H1 (cell line): ENCODE data around the gene EPHB1. TPM values are rescaled to one million over a fixed set of nuclear protein-coding genes. Genes with fewer than 3 reads are reported as not detected.
A peak's percentile ranks its signal among the peaks of the same experiment; 100 is the strongest.

Experiments used
- CTCF ChIA-PET: fragments of 300-600 bp; sonication (Branson Sonifier 250); formaldehyde crosslinking; loops from one replicate; lab custom pipeline; 2021; ENCODE audit not compliant: partially characterized antibody; lab: Charles Lee
- POLR2A ChIA-PET: fragments of 300-600 bp; sonication (Branson Sonifier 250); formaldehyde crosslinking; loops from one replicate; lab custom pipeline; 2021; ENCODE audit warnings: inconsistent platforms; ENCODE audit not compliant: partially characterized antibody; lab: Charles Lee
- DNase-seq, 2 experiments: peaks; one replicate each; pipeline versions ENCODE4 v3.0.0 to v3.0.0-alpha.2; 2010 to 2022; ENCODE audit warnings: low spot score in 2 of 2, low read depth in 1 of 2, mixed read lengths in 1 of 2
- FAIRE-seq: peaks from 2 replicates; lab custom pipeline; 2011; peaks lifted over from hg19 to GRCh38; lab: Jason Lieb, UNC
- H2AFZ ChIP-seq: 2 replicates; pipeline ENCODE4 v1.8.1; 2012; ENCODE audit warnings: low read length, inconsistent platforms
- H2AK5ac ChIP-seq: 2 replicates; pipeline ENCODE4 v1.6.1; 2013; ENCODE audit warnings: low read depth, low read length
- H2BK120ac ChIP-seq: replicated peaks from 2 replicates; pipeline ENCODE3; 2013; ENCODE audit warnings: low read depth, low read length, inconsistent platforms
- H2BK12ac ChIP-seq: 2 replicates; pipeline ENCODE4 v1.6.1; 2013; ENCODE audit warnings: low read depth, low read length
- H2BK15ac ChIP-seq: 2 replicates; pipeline ENCODE4 v1.6.1; 2013; ENCODE audit warnings: low read length
- H2BK20ac ChIP-seq: 2 replicates; pipeline ENCODE4 v1.6.1; 2013; ENCODE audit warnings: low read length
- H2BK5ac ChIP-seq: 2 replicates; pipeline ENCODE4 v1.6.1; 2013; ENCODE audit warnings: low read depth, low read length
- H3K14ac ChIP-seq: 2 replicates; pipeline ENCODE4 v1.6.1; 2013; ENCODE audit warnings: inconsistent platforms; ENCODE audit not compliant: insufficient read length
- H3K18ac ChIP-seq: 2 replicates; pipeline ENCODE4 v1.6.1; 2013; ENCODE audit warnings: low read length; ENCODE audit errors: extremely low read depth
- H3K23ac ChIP-seq: 2 replicates; pipeline ENCODE4 v1.6.1; 2013; ENCODE audit warnings: inconsistent platforms; ENCODE audit not compliant: insufficient read length
- H3K23me2 ChIP-seq: 2 replicates; pipeline ENCODE4 v1.6.1; 2013; ENCODE audit warnings: low read depth, low read length
- H3K27ac ChIP-seq: 2 replicates; pipeline ENCODE4 v1.6.1; 2011; ENCODE audit warnings: low read depth, low read length, inconsistent platforms
- H3K27me3 ChIP-seq, 4 experiments: replicated peaks in 1 of 4; 1 replicate in 1 of 4; 2 replicates in 3 of 4; pipeline versions ENCODE4 v1.6.1 to v1.8.1; 2011 to 2013; ENCODE audit warnings: low read length in 3 of 4, mild to moderate bottlenecking in 3 of 4, inconsistent platforms in 2 of 4, mixed read lengths in 2 of 4, moderate library complexity in 1 of 4; ENCODE audit not compliant: control insufficient read depth in 3 of 4, insufficient read depth in 3 of 4; ENCODE audit errors: extremely low read depth in 1 of 4
- H3K36me3 ChIP-seq, 4 experiments: 2 replicates each; pipeline versions ENCODE4 v1.6.1 to v1.8.1; 2011 to 2013; ENCODE audit warnings: mild to moderate bottlenecking in 4 of 4, low read length in 3 of 4, moderate library complexity in 2 of 4, control low read depth in 1 of 4, inconsistent platforms in 1 of 4; ENCODE audit not compliant: insufficient read depth in 4 of 4, control insufficient read depth in 2 of 4
- H3K4ac ChIP-seq: replicated peaks from 2 replicates; pipeline ENCODE3; 2013; ENCODE audit warnings: low read length, low read depth, mixed read lengths, inconsistent platforms; ENCODE audit not compliant: insufficient read length
- H3K4me1 ChIP-seq, 4 experiments: replicated peaks in 1 of 4; 1 replicate in 1 of 4; 2 replicates in 3 of 4; pipeline versions ENCODE4 v1.6.1 to v1.8.1; 2011 to 2013; ENCODE audit warnings: low read length in 3 of 4, inconsistent platforms in 2 of 4, mixed read lengths in 1 of 4; ENCODE audit not compliant: insufficient read depth in 4 of 4, control insufficient read depth in 3 of 4
- H3K4me2 ChIP-seq, 2 experiments: 2 replicates each; pipeline versions ENCODE4 v1.6.1 to v1.8.1; 2011 to 2013; ENCODE audit warnings: low read depth in 2 of 2, low read length in 2 of 2, control low read depth in 1 of 2, inconsistent platforms in 1 of 2, mild to moderate bottlenecking in 1 of 2; ENCODE audit not compliant: insufficient read depth in 1 of 2
- H3K4me3 ChIP-seq, 4 experiments: fragments of 200-600, 300-600 bp in 1 of 4; sonication (generic), shearing (Covaris generic), sonication (Bioruptor Twin) in 1 of 4; 2 replicates each; pipeline versions ENCODE4 v1.5.1 to v1.8.1; 2011 to 2016; ENCODE audit warnings: low read length in 4 of 4, low read depth in 3 of 4, control low read depth in 2 of 4, inconsistent platforms in 2 of 4, mild to moderate bottlenecking in 2 of 4, mixed read lengths in 1 of 4, moderate library complexity in 1 of 4; ENCODE audit not compliant: insufficient read depth in 2 of 4; ENCODE audit errors: extremely low read depth in 1 of 4
- H3K56ac ChIP-seq: replicated peaks from 2 replicates; pipeline ENCODE3; 2013; ENCODE audit warnings: low read depth, mild to moderate bottlenecking, mixed read lengths, low read length, inconsistent platforms; ENCODE audit not compliant: insufficient read length
- H3K79me1 ChIP-seq: 2 replicates; pipeline ENCODE4 v1.6.1; 2013; ENCODE audit warnings: low read depth, low read length, control low read depth
- H3K79me2 ChIP-seq, 2 experiments: 2 replicates each; pipeline versions ENCODE4 v1.6.1 to v1.8.1; 2012 to 2013; ENCODE audit warnings: low read length in 2 of 2, mild to moderate bottlenecking in 2 of 2, inconsistent platforms in 1 of 2; ENCODE audit not compliant: insufficient read depth in 2 of 2, control insufficient read depth in 1 of 2
- H3K9ac ChIP-seq, 4 experiments: replicated peaks in 1 of 4; 1 replicate in 1 of 4; 2 replicates in 3 of 4; pipeline versions ENCODE4 v1.6.1 to v1.8.1; 2011 to 2013; ENCODE audit warnings: low read depth in 3 of 4, low read length in 3 of 4, control low read depth in 2 of 4, mild to moderate bottlenecking in 2 of 4, moderate library complexity in 2 of 4, inconsistent platforms in 1 of 4; ENCODE audit errors: extremely low read depth in 1 of 4
- H3K9me3 ChIP-seq, 2 experiments: 2 replicates each; pipeline versions ENCODE4 v1.6.1 to v1.8.1; 2012 to 2013; ENCODE audit warnings: mild to moderate bottlenecking in 2 of 2, moderate library complexity in 2 of 2, control low read depth in 1 of 2, inconsistent platforms in 1 of 2, low read depth in 1 of 2, low read length in 1 of 2, mixed read lengths in 1 of 2; ENCODE audit not compliant: insufficient read depth in 2 of 2
- H4K20me1 ChIP-seq, 2 experiments: replicated peaks in 1 of 2; 2 replicates each; pipeline versions ENCODE3 to v1.8.1; 2011 to 2013; ENCODE audit warnings: inconsistent platforms in 2 of 2, low read length in 2 of 2, mild to moderate bottlenecking in 1 of 2; ENCODE audit not compliant: insufficient read depth in 2 of 2, control insufficient read depth in 1 of 2
- H4K5ac ChIP-seq: 2 replicates; pipeline ENCODE4 v1.6.1; 2013; ENCODE audit warnings: low read length, low read depth, mixed read lengths, inconsistent platforms; ENCODE audit not compliant: insufficient read length
- H4K8ac ChIP-seq: 2 replicates; pipeline ENCODE4 v1.8.0; 2013; ENCODE audit warnings: mild to moderate bottlenecking, moderate library complexity, low read length, inconsistent platforms; ENCODE audit not compliant: insufficient read depth; ENCODE audit errors: extremely low read depth
- H4K91ac ChIP-seq: replicated peaks from 2 replicates; pipeline ENCODE3; 2013; ENCODE audit warnings: low read length, mixed read lengths, inconsistent platforms; ENCODE audit not compliant: insufficient read length
- CBX5 ChIP-seq: fragments of 300-800, 300-1000 bp; sonication (generic); IDR thresholded peaks from 2 replicates; pipeline ENCODE4 v1.7.1; 2016; ENCODE audit warnings: antibody characterized with exemption, low read length, low read depth
- CREB1 ChIP-seq: IDR thresholded peaks from 2 replicates; pipeline ENCODE4 v1.6.1; 2012; ENCODE audit warnings: inconsistent platforms
- EGR1 ChIP-seq: IDR thresholded peaks from 2 replicates; pipeline ENCODE4 v1.6.1; 2011; ENCODE audit warnings: low read depth, low read length, borderline replicate concordance
- HDAC2 ChIP-seq, 2 experiments: fragments of 300-600 bp in 1 of 2; sonication (generic) in 1 of 2; IDR thresholded peaks; 2 replicates each; pipeline ENCODE4 v1.6.1; 2011 to 2012; ENCODE audit warnings: low read depth in 2 of 2, low read length in 2 of 2, mild to moderate bottlenecking in 2 of 2, moderate library complexity in 2 of 2, borderline replicate concordance in 1 of 2, inconsistent platforms in 1 of 2
- KDM1A ChIP-seq: fragments of 200-600, 300-600 bp; sonication (generic); IDR thresholded peaks from 2 replicates; pipeline ENCODE4 v1.7.1; 2016; ENCODE audit warnings: mild to moderate bottlenecking, low read length, borderline replicate concordance
- RBBP5 ChIP-seq: IDR thresholded peaks from 2 replicates; pipeline ENCODE4 v1.7.1; 2012; ENCODE audit warnings: low read depth, mild to moderate bottlenecking, inconsistent platforms, low read length, moderate library complexity, borderline replicate concordance
- SAP30 ChIP-seq: fragments of 300-600 bp; sonication (generic); IDR thresholded peaks from 2 replicates; pipeline ENCODE4 v1.7.1; 2012; ENCODE audit warnings: low read length, moderate library complexity, mild to moderate bottlenecking, inconsistent platforms; ENCODE audit not compliant: insufficient read depth, insufficient replicate concordance
- SP1 ChIP-seq: IDR thresholded peaks from 2 replicates; pipeline ENCODE4 v1.6.1; 2011; ENCODE audit warnings: low read depth, low read length
- SP4 ChIP-seq: IDR thresholded peaks from 2 replicates; pipeline ENCODE4 v1.6.1; 2012; ENCODE audit warnings: low read length, inconsistent platforms
- YY1 ChIP-seq: IDR thresholded peaks from 2 replicates; pipeline ENCODE4 v1.6.1; 2011; ENCODE audit warnings: low read depth, mild to moderate bottlenecking, low read length
- WGBS, 2 experiments: shearing (Covaris generic) in 1 of 2; methylation state at CpG; one replicate each; pipeline versions ENCODE4 v1.1.6 to v1.1.7; 2013 to 2015; ENCODE audit warnings: low lambda C conversion rate in 2 of 2, mixed read lengths in 2 of 2, inconsistent platforms in 1 of 2, low coverage in 1 of 2, missing lambda C conversion rate in 1 of 2; ENCODE audit not compliant: insufficient replicate concordance in 2 of 2, insufficient coverage in 1 of 2, insufficient read length in 1 of 2; ENCODE audit errors: extremely low coverage in 1 of 2, missing lambda C conversion rate in 1 of 2; 5-methylcytosine and 5-hydroxymethylcytosine counted together
- polyA plus RNA-seq, 7 experiments: library from polyadenylated mRNA; depleted of rRNA in 3 of 7; stranded (reverse) in 5 of 7; unstranded in 2 of 7; fragments of >200 nt in 5 of 7; fragments of 200-250 nt in 2 of 7; gene quantifications; 1 replicate in 5 of 7; 2 replicates in 1 of 7; 4 replicates in 1 of 7; pipeline versions ENCODE4 v1.2.1 to v1.2.3, GENCODE V29; 2011 to 2013; ENCODE audit warnings: missing spikeins in 2 of 7, mixed read lengths in 2 of 7
- total RNA-seq: library from RNA; stranded (reverse); fragmentation: NEBNext Ultra II Directional; extraction: Animal tissue kit (Norgen Biotek cat#: 25700); gene quantifications from 2 replicates; pipeline ENCODE4 v1.2.1, GENCODE V29; 2021
- TF ChIP-seq, protein P1 (sequence below): IDR thresholded peaks from 2 replicates; pipeline ENCODE4 v1.6.1; 2012; ENCODE audit warnings: inconsistent platforms
- TF ChIP-seq, protein P2 (sequence below): IDR thresholded peaks from 2 replicates; pipeline ENCODE4 v1.6.1; 2012; ENCODE audit warnings: low read length, inconsistent platforms

Gene EPHB1
- total and polyA plus RNA-seq, 2 of the 8 experiments (the other 6 are each of a cell fraction or from before 2014, with no cell fraction given): 3.5 to 5.9 TPM

DNA sequence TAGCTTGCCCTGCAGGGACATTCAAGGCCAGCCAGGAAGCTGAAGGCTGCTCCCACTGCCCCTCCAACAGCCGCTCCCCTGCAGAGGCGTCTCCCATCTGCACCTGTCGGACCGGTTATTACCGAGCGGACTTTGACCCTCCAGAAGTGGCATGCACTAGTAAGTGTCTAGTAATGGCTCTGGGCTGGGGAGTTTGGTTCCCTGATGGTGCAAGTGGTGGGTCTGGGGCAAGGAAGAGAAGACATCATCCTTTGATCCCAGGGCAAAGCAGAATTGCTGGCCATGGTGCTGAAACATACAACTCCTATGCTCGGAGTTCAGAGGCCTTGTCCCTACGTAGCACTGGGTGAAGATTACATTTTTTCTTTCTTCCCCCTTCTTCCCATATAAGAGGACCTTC is 311.4 kb downstream of the EPHB1 start:
- POLR2A ChIA-PET: no interaction called here
- Histone ChIP-seq H3K4ac (no peak overlapping the region), H3K14ac (no peak overlapping the region), H4K20me1 (peaks cover 0 to 2% of the 10 kb centered on the region in 2 experiments), H3K9ac (no peak overlapping the region), H4K5ac (no peak overlapping the region), H3K56ac (no peak overlapping the region), H2AFZ (no peak overlapping the region), H3K9me3 (no peaks in the 10 kb centered on the region), H2BK12ac (no peak overlapping the region), H3K27me3 (no peaks in the 10 kb centered on the region; a peak in 1 of 7 replicates), H3K18ac (no peak overlapping the region), H2BK120ac (no peak overlapping the region), H3K79me2 (no peaks in the 10 kb centered on the region), H2BK5ac (no peak overlapping the region), H3K4me3 (no peak overlapping the region), H3K4me1 (peaks cover 0 to 4% (median 0%) of the 10 kb centered on the region in 4 experiments; a peak in 1 of 7 replicates), H2AK5ac (no peak overlapping the region), H4K91ac (no peak overlapping the region), H3K27ac (no peak overlapping the region), H2BK15ac (no peak overlapping the region), H3K23me2 (no peaks in the 10 kb centered on the region), H3K23ac (no peak overlapping the region), H4K8ac (no peak overlapping the region), H3K4me2 (no peak overlapping the region), H3K79me1 (no peaks in the 10 kb centered on the region), H3K36me3 (no peaks in the 10 kb centered on the region), H2BK20ac (no peak overlapping the region)
- 85% methylated on average over 8 of the region's 8 CpGs; no CpG with 5 or more reads in 1 of the 2 experiments for WGBS, 2 experiments
- peak; percentile 84 for FAIRE-seq
- DNase-seq: peak; percentile 13 to 67
- CTCF ChIA-PET: no interaction called here
- TF ChIP-seq, protein P1, sequence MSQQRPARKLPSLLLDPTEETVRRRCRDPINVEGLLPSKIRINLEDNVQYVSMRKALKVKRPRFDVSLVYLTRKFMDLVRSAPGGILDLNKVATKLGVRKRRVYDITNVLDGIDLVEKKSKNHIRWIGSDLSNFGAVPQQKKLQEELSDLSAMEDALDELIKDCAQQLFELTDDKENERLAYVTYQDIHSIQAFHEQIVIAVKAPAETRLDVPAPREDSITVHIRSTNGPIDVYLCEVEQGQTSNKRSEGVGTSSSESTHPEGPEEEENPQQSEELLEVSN: no peak
- no peak for TF ChIP-seq YY1
- no peak for TF ChIP-seq SP1
- no peak for TF ChIP-seq KDM1A
- no peak for TF ChIP-seq CBX5
- no peak for TF ChIP-seq EGR1
- no peak for TF ChIP-seq SAP30
- TF ChIP-seq RBBP5: no peak
- TF ChIP-seq SP4: no peak
- TF ChIP-seq, protein P2, sequence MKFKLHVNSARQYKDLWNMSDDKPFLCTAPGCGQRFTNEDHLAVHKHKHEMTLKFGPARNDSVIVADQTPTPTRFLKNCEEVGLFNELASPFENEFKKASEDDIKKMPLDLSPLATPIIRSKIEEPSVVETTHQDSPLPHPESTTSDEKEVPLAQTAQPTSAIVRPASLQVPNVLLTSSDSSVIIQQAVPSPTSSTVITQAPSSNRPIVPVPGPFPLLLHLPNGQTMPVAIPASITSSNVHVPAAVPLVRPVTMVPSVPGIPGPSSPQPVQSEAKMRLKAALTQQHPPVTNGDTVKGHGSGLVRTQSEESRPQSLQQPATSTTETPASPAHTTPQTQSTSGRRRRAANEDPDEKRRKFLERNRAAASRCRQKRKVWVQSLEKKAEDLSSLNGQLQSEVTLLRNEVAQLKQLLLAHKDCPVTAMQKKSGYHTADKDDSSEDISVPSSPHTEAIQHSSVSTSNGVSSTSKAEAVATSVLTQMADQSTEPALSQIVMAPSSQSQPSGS: no peak
- TF ChIP-seq CREB1: no peak
- TF ChIP-seq HDAC2 (IDR thresholded peaks at IDR 0.05; ENCODE audit: borderline replicate concordance in 1 of 2, low read depth in 2 of 2, low read length in 2 of 2): no peak
